ENCODE results near the gene OSBPL8. TPM values are rescaled to one million over a fixed set of nuclear protein-coding genes. Genes with fewer than 3 reads are reported as not detected.

OSBPL8 gene
- total and polyA plus RNA-seq, 2 experiments from 2014 or later, result 78.0 to 124 TPM

DNA sequence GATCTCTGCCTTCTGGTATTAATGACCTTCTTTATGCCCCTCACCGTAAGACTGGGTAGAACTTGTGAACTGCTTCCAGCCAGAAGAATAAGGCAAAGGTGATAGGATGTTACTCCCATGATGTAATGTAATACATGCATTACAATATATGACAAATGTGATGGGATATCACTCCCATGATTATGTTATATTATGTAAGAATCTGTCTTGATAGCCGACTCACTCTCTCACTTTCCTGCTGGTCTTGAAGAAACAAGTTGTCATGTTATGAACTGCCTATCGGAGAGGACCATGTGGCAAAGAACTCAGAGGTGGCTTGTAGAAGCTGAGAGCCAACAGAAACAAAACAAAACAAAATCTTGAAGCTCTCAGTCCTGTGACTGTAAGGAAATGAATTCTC lies 30.6 kb upstream of the OSBPL8 start:
- no peaks in the 10 kb centered on the region for H3K4me1 Mint-ChIP-seq
- ATAC-seq, result no peak
- H3K27ac Mint-ChIP-seq, result no peak overlapping the region
- H4K20me1 ChIP-seq (replicated peaks; ENCODE audit: insufficient read depth), result no peaks in the 10 kb centered on the region
- H3F3A ChIP-seq (replicated peaks; ENCODE audit: low read depth), result no peaks in the 10 kb centered on the region
- no peaks in the 10 kb centered on the region for H3K36me3 Mint-ChIP-seq (ENCODE audit: low read depth)
- no peak overlapping the region for H3K4me2 ChIP-seq
- no peak overlapping the region for H3K27ac ChIP-seq (ENCODE audit: low read depth)
- no peaks in the 10 kb centered on the region for H3K4me1 ChIP-seq (ENCODE audit: insufficient read depth)
- no peaks in the 10 kb centered on the region for H3K36me3 ChIP-seq (ENCODE audit: insufficient read depth)
- DNase-seq (ENCODE audit: low spot score), result no peak
- H2AFZ ChIP-seq, result no peak overlapping the region
- H3K9me3 Mint-ChIP-seq, result no peaks in the 10 kb centered on the region
- H3K9me2 ChIP-seq (ENCODE audit: insufficient read depth), result peaks cover 5% of the 10 kb centered on the region; the same call in 1 of the 2 replicates
- no peaks in the 10 kb centered on the region for H3K27me3 Mint-ChIP-seq (ENCODE audit: insufficient read depth, low read depth, poor library complexity)
- H3K4me3 ChIP-seq, result no peak overlapping the region
- H3K79me2 ChIP-seq (replicated peaks; ENCODE audit: insufficient read depth), result no peaks in the 10 kb centered on the region
- H3K4me3 Mint-ChIP-seq, result no peak overlapping the region
- TF ChIP-seq, protein P1, sequence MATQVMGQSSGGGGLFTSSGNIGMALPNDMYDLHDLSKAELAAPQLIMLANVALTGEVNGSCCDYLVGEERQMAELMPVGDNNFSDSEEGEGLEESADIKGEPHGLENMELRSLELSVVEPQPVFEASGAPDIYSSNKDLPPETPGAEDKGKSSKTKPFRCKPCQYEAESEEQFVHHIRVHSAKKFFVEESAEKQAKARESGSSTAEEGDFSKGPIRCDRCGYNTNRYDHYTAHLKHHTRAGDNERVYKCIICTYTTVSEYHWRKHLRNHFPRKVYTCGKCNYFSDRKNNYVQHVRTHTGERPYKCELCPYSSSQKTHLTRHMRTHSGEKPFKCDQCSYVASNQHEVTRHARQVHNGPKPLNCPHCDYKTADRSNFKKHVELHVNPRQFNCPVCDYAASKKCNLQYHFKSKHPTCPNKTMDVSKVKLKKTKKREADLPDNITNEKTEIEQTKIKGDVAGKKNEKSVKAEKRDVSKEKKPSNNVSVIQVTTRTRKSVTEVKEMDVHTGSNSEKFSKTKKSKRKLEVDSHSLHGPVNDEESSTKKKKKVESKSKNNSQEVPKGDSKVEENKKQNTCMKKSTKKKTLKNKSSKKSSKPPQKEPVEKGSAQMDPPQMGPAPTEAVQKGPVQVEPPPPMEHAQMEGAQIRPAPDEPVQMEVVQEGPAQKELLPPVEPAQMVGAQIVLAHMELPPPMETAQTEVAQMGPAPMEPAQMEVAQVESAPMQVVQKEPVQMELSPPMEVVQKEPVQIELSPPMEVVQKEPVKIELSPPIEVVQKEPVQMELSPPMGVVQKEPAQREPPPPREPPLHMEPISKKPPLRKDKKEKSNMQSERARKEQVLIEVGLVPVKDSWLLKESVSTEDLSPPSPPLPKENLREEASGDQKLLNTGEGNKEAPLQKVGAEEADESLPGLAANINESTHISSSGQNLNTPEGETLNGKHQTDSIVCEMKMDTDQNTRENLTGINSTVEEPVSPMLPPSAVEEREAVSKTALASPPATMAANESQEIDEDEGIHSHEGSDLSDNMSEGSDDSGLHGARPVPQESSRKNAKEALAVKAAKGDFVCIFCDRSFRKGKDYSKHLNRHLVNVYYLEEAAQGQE (IDR thresholded peaks at IDR 0.05; ENCODE audit: unreplicated experiment), result no peak
- TF ChIP-seq ZNF114 (CRISPR knock-in tag; IDR thresholded peaks at IDR 0.05) (no peak), ZNF331 (CRISPR knock-in tag; IDR thresholded peaks at IDR 0.05; ENCODE audit: low read depth) (no peak), EZH2phosphoT487 (IDR thresholded peaks at IDR 0.05; ENCODE audit: unreplicated experiment) (no peak), STAT1 (IDR thresholded peaks at IDR 0.05; ENCODE audit: unreplicated experiment) (no peak), NANOG (IDR thresholded peaks at IDR 0.05; ENCODE audit: borderline replicate concordance) (no peak), EZH2 (IDR thresholded peaks at IDR 0.05; ENCODE audit: low read depth, unreplicated experiment) (no peak), CREB1 (CRISPR knock-in tag; IDR thresholded peaks at IDR 0.05; ENCODE audit: low read depth) (no peak), JUNB (IDR thresholded peaks at IDR 0.05; ENCODE audit: unreplicated experiment) (no peak)
- TF ChIP-seq, protein P2, sequence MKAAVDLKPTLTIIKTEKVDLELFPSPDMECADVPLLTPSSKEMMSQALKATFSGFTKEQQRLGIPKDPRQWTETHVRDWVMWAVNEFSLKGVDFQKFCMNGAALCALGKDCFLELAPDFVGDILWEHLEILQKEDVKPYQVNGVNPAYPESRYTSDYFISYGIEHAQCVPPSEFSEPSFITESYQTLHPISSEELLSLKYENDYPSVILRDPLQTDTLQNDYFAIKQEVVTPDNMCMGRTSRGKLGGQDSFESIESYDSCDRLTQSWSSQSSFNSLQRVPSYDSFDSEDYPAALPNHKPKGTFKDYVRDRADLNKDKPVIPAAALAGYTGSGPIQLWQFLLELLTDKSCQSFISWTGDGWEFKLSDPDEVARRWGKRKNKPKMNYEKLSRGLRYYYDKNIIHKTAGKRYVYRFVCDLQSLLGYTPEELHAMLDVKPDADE (IDR thresholded peaks at IDR 0.05), result no peak
- TF ChIP-seq, protein P3, sequence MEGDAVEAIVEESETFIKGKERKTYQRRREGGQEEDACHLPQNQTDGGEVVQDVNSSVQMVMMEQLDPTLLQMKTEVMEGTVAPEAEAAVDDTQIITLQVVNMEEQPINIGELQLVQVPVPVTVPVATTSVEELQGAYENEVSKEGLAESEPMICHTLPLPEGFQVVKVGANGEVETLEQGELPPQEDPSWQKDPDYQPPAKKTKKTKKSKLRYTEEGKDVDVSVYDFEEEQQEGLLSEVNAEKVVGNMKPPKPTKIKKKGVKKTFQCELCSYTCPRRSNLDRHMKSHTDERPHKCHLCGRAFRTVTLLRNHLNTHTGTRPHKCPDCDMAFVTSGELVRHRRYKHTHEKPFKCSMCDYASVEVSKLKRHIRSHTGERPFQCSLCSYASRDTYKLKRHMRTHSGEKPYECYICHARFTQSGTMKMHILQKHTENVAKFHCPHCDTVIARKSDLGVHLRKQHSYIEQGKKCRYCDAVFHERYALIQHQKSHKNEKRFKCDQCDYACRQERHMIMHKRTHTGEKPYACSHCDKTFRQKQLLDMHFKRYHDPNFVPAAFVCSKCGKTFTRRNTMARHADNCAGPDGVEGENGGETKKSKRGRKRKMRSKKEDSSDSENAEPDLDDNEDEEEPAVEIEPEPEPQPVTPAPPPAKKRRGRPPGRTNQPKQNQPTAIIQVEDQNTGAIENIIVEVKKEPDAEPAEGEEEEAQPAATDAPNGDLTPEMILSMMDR (conservative IDR thresholded peaks at IDR 0.05; ENCODE audit: low read depth in 2 of 2), result no peak
- TF ChIP-seq, protein P4, sequence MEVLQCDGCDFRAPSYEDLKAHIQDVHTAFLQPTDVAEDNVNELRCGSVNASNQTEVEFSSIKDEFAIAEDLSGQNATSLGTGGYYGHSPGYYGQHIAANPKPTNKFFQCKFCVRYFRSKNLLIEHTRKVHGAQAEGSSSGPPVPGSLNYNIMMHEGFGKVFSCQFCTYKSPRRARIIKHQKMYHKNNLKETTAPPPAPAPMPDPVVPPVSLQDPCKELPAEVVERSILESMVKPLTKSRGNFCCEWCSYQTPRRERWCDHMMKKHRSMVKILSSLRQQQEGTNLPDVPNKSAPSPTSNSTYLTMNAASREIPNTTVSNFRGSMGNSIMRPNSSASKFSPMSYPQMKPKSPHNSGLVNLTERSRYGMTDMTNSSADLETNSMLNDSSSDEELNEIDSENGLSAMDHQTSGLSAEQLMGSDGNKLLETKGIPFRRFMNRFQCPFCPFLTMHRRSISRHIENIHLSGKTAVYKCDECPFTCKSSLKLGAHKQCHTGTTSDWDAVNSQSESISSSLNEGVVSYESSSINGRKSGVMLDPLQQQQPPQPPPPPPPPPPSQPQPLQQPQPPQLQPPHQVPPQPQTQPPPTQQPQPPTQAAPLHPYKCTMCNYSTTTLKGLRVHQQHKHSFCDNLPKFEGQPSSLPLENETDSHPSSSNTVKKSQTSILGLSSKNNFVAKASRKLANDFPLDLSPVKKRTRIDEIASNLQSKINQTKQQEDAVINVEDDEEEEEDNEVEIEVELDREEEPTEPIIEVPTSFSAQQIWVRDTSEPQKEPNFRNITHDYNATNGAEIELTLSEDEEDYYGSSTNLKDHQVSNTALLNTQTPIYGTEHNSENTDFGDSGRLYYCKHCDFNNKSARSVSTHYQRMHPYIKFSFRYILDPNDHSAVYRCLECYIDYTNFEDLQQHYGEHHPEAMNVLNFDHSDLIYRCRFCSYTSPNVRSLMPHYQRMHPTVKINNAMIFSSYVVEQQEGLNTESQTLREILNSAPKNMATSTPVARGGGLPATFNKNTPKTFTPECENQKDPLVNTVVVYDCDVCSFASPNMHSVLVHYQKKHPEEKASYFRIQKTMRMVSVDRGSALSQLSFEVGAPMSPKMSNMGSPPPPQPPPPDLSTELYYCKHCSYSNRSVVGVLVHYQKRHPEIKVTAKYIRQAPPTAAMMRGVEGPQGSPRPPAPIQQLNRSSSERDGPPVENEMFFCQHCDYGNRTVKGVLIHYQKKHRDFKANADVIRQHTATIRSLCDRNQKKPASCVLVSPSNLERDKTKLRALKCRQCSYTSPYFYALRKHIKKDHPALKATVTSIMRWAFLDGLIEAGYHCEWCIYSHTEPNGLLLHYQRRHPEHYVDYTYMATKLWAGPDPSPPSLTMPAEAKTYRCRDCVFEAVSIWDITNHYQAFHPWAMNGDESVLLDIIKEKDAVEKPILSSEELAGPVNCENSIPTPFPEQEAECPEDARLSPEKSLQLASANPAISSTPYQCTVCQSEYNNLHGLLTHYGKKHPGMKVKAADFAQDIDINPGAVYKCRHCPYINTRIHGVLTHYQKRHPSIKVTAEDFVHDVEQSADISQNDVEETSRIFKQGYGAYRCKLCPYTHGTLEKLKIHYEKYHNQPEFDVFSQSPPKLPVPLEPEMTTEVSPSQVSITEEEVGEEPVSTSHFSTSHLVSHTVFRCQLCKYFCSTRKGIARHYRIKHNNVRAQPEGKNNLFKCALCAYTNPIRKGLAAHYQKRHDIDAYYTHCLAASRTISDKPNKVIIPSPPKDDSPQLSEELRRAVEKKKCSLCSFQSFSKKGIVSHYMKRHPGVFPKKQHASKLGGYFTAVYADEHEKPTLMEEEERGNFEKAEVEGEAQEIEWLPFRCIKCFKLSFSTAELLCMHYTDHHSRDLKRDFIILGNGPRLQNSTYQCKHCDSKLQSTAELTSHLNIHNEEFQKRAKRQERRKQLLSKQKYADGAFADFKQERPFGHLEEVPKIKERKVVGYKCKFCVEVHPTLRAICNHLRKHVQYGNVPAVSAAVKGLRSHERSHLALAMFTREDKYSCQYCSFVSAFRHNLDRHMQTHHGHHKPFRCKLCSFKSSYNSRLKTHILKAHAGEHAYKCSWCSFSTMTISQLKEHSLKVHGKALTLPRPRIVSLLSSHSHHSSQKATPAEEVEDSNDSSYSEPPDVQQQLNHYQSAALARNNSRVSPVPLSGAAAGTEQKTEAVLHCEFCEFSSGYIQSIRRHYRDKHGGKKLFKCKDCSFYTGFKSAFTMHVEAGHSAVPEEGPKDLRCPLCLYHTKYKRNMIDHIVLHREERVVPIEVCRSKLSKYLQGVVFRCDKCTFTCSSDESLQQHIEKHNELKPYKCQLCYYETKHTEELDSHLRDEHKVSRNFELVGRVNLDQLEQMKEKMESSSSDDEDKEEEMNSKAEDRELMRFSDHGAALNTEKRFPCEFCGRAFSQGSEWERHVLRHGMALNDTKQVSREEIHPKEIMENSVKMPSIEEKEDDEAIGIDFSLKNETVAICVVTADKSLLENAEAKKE (CRISPR knock-in tag; IDR thresholded peaks at IDR 0.05), result no peak
- H3K27me3 ChIP-seq (ENCODE audit: insufficient read depth), result no peaks in the 10 kb centered on the region

Measured in GM23338 (cell line).